GM19193 (cell line): ENCODE data around the gene LRRC4C.

Source experiments
- POLR2A ChIP-seq: IDR thresholded peaks from 4 replicates; pipeline ENCODE4 v1.6.1; 2011; ENCODE audit not compliant: insufficient read depth, insufficient read length; ENCODE audit errors: extremely low read depth

Gene LRRC4C

DNA sequence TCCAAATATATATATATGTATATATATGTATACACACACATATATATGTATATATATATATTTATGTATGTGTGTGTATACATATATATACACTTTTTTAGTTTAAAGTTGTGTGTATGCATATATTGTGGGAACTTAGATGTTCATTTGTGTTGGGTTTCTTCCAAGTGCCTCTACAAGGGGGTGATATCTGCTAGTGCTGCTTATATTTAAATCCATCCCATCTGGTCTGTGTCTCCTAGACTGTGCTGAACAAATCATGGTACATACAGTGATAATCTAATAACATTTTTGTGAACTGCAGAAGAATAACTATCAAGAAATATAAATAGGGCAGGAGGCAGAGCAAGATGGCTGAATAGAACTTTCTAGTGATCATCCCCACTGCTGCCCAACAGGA, 696.4 kb downstream of the LRRC4C start:
- no peak for TF ChIP-seq POLR2A

DNA sequence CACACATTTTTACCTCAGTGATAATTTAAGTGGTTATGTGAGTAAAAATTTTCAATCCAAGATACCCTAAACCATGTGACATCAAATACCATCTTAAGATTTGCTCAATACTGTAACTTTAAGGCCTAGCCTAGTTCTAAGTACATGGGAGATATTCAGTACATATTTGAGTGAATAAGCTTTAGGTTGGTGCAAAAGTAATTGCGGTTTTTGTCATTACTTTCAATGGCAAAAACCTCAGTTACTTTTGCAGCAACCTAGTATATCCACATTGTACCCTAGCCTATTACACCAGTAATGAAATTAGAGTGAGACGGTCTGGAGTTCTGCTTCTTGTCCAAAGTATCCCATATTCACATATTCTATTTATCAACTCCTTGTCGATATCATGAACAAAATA, 700.1 kb downstream of the LRRC4C start:
- no peak for TF ChIP-seq POLR2A

DNA sequence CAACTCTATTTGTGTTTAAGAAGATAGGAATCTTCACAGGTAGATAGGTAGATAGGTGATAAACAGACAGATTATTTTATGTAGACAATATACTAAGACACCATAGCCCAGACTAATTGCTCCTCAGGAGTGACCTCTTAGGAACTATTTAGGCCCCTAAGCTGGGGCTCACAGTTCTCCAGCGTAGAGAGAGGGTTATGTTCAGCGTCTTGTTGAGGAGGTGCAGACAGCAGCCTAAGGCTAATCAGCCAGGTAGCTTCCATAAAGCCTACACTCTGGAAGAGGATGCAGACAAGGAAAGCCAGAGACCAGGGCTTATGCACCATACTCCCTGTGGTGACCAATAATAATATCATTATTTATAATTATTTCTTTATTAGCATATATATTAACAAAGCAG, 705.2 kb downstream of the LRRC4C start:
- TF ChIP-seq POLR2A: no peak

DNA sequence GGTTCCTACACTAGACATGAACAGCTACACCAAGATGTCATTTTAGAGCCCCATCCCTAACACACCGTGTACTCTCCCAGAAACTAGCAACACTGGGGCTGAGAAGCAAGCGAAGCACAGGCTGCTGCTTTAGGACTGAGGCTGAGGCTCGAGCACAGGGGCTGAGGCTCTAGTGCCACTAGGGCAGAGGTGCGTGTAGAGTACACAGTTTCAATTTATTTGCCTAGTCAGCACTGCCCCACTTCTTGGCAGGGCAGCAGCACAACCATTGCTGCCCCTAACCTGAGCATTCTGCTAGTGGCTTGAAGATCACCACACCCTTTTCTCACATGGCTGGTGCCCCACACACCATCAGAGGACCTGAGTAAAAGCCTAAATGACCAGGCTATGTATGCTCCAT, 713.2 kb downstream of the LRRC4C start:
- no peak for TF ChIP-seq POLR2A

DNA sequence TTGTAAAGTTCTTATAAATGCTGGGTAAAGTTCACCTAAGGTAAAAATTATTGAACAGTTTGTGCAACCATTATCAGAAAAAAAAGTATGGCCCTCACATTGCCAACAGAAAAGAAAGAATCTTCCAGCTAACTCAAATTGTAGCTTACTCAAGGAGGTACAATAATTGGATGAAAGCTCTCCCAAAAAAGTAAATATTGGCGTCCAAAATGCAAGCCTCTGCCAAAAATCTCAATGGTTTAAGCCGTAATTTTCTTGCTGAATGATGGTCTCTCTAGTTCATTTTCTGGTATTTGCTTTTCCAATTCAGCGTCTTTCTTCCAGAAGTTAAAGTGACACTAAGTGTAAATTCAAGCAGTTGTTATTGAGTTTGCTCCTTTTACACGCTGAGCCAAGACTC, 727.3 kb downstream of the LRRC4C start:
- TF ChIP-seq POLR2A: no peak

DNA sequence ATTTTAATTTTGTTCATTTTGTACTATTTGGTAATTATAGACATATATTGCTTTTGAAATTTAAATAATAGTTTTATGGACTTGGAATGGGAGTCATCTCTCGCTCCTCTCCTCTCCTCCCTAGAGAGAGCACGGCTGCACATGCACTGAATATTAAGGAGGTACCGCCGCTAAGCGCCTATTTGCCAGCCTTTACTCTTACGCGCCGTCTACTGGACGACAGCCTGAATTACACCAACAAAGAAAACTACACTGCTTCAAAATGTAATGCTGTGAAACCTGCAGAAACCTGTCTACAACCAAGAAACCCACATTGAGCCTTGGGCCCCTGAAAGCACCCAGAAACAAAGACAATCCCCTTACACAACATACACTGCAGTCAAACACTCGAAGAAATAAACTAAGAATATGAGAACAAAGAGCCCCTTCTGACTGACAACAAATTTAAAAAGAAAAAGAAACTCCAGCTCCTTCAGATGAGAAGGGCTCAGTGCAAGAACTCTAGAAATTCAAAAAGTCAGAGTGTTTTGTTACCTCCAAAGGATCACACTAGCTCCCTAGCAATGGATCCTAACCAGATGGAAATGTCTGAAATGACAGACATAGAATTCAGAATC, 737.2 kb downstream of the LRRC4C start:
- no peak for TF ChIP-seq POLR2A

DNA sequence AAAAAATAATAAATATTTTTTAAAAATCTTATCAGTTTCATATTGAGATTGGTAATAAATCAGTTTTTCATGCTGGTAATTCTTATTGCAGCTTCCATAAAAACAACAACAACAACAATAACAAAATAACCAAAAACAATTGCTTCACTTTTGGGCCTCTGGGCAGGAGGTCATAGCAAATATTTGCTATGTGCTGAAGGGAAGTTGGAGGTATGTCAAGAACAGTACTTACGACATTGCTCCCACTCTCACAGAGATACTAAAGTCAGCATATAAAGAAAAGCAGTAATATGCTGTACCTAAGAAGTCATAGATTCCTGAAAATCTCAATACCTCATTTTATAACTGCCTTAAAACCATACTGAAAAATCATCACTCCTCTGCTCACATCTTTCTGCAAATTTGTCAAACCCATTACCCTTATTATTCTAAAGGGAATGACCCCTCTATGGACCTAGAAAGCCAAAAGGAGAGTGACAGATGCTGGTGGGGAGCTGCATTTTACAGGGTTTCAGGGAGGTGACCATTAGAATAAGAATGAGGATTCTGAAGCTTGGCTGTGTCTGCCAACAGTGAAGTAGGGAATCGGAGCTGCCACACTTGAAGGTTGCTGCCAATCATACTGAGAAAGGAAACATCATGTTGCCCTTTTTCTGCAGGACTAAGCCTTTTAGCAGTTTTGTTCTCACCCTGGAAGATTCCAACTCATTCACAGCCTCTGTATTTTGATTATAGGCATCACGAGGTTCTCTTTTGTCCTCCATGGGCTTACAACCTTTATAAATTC, 742.9 kb downstream of the LRRC4C start:
- no peak for TF ChIP-seq POLR2A

DNA sequence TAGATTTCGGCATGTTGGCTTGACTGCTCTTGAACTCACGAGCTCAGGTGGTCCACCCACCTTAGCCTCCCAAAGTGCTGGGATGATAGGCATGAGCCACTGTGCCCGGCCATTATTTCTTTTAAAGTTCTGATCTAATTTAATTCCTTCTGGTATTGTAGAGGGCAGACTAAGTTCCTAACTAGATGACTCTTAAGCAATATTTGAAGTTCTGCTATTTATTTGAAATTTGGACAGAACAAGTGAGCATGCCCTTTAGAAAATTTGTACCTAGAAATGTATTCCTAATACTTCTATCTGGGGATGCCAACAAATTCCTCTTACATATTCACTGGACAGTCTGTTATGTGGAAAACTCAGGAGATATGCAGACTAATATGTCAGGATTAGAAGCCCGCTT, 746.4 kb downstream of the LRRC4C start:
- no peak for TF ChIP-seq POLR2A

DNA sequence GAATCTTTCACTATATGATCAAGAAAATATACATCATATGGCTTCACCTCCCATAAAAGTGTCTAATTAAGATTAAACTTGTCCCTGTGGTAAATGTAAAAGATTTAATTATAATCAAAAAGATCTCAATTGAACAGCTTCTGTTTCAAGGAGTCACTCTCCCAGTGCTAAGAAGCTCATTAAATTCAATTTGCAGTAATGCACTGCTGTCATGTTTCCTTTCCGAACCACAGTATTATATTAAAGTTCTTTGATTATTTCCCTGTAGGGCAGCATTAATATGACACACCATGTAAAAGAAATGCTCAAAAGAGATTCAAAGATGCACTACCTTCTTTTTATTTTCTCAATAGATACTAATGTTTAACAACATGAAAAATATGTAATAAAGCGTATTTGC, 758.4 kb downstream of the LRRC4C start:
- no peak for TF ChIP-seq POLR2A

DNA sequence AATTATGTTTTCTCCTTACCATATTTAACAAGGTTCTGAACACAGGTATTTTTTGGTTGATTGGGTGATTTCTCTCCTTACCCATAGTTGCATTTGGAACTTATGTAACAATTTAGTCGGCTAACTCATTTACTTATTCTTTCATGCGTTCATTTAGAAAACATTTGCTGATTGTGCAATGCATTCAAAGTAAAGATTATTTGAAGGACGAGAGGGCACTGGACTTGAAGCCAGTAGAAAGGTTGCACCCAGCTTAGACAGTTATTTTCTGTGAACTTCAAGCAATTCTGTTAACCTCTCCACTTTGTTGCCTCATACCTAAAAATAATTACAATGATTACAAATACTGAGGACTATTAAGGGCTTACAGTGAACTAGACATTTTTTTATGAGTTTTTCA, 769.6 kb downstream of the LRRC4C start:
- no peak for TF ChIP-seq POLR2A

DNA sequence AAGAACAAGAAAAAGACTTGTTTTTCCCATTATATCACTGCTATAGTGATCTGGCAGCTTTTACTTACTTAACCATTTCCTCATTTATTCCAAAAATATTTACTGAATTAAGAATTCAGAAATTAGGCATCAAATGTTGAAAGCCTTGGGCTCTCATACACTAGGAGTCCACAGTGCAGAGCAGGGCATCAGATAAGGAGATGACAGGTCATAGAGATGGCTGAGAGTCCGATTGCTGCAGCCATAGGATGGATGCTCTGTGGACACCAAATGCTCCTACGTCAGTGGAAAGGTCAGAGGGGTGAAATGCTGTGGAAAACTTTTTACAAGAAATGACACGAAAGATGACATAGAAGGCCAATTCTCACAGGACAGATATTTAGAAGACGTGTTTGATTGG, 771.1 kb downstream of the LRRC4C start:
- TF ChIP-seq POLR2A: no peak

DNA sequence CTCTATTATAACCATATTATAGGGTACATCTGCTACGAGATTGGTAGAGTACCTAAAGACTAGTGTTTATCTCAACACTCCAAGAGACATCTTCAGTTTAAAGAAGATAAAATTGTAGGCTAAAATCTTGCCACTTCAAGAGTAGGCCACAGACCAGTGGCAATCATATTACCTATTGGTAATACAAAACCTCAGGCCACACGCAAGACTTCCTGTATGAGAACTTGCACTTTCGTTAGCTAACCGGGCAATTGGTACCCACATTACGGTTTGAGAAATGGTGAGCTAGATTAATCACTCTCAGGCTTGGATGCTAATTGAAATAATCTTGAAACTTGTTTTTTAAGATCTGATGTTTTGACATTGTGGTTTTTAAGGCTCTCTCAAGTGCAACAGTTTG, 772.7 kb downstream of the LRRC4C start:
- no peak for TF ChIP-seq POLR2A

DNA sequence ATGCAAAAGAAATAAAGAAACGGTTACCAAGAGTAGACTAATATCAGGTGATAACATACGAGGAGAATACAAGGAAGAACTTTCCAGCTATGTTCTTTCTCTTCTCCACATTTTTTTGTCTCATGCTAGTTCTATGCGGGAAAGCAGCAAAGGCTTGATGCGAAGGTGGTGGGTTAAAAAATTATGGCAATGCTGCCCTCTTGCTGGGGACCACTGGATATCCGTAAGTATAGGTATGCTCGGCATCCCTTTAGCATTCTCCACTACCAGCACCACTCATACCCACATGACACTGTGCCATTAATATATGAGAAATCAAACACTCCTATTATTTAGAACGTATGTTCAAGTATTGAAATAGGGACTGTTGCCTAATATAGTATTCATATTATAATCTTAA, 776.4 kb downstream of the LRRC4C start:
- no peak for TF ChIP-seq POLR2A

DNA sequence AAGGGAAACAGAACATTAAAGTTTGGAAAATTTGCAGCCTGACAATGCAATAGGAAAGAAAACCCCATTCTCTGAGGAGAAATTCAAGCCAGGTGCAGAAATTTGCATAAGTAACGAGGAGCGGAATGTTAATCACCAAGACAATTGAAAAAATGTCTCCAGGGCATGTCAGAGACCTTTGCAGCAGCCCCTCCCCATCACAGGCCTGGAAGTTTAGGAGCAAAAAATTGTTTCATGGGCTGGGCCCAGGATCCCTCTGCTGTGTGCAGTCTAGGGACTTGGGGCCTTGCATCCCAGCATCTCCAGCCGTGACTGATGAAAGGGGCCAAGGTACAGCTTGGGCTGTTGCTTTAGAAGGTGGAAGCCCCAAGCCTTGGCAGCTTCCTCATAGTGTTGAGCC, 780.2 kb downstream of the LRRC4C start:
- no peak for TF ChIP-seq POLR2A

DNA sequence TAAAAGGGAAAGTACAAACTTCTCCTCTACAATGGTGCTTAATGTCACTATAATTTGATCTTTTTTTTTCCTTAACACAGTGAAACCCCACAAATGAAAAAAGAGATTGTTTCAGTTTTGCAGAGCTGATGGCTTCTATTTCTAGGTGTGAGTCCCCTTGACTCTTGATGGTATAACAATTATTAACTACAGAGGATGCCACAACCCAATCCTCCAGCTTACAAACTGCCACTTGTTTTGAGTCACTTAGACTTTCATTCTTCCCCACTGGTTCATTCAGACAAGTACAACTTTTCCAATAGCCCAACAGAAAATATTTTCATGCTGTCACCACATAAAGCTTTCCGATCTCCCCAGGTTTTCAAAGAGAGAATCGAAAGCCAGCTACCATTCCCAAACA, 812.2 kb downstream of the LRRC4C start:
- TF ChIP-seq POLR2A: no peak

DNA sequence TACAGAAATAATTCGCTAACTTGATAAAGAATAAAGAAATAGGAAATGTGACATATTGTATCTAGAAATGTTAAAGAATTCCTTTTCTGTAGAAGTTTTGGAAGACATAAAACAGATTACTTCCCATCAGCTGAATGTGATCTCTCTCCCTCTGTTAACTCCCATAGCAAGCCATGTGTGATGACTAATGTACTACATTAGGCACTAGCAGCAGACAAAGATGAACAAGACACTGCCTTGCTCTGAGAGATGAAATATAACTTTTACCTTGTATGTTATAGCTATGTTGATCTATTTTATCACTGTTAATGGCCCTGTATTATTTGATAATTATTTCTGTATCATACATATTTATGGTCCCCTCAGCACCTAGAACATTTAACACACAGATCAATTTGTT, 817.2 kb downstream of the LRRC4C start:
- no peak for TF ChIP-seq POLR2A

DNA sequence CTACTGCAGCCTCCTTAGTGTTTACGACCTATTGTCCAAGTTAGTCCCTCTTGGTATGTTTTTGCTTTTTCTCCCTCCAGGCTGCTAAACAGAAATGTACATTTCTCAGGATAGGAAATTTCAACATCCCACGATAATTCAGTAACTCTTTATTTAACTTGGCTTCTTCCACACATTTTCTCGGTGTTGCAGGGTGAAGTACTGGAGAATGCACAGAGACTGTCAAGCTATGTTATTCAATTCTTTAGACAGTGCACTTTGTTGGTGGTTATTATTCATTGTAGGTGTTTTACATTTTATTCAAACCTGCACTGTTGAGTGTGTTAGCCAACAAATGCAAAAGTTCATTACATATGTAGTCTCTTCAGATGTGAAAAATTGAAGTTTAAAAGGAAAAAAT, 839.8 kb downstream of the LRRC4C start:
- no peak for TF ChIP-seq POLR2A

DNA sequence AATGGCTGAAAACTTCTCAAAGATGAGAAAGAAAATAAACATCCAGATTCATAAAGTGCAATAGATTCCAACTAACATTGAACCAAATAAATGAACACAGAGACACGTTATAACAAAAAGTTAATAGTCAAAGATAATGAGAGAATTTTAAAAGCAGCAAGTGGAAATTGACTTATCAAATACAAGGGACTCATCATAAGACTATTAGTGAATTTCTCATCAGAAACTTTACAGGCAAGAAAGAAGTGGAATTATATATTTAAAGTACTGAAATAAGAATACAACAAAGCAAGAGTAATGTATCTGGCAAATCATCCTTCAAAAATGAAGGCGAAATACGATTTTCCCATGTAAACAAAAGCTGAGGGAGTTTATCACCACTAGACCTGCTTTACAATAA, 852.7 kb downstream of the LRRC4C start:
- TF ChIP-seq POLR2A: no peak
